ENCODE data around the gene APC.

GRCh38 chr5:112737463-112738190 lies at the start of gene APC:
- TF ChIP-seq, protein P1, sequence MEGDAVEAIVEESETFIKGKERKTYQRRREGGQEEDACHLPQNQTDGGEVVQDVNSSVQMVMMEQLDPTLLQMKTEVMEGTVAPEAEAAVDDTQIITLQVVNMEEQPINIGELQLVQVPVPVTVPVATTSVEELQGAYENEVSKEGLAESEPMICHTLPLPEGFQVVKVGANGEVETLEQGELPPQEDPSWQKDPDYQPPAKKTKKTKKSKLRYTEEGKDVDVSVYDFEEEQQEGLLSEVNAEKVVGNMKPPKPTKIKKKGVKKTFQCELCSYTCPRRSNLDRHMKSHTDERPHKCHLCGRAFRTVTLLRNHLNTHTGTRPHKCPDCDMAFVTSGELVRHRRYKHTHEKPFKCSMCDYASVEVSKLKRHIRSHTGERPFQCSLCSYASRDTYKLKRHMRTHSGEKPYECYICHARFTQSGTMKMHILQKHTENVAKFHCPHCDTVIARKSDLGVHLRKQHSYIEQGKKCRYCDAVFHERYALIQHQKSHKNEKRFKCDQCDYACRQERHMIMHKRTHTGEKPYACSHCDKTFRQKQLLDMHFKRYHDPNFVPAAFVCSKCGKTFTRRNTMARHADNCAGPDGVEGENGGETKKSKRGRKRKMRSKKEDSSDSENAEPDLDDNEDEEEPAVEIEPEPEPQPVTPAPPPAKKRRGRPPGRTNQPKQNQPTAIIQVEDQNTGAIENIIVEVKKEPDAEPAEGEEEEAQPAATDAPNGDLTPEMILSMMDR (IDR thresholded peaks at IDR 0.05): peak in 1 of 3 experiments; percentile 16
- TF ChIP-seq POLR2A (IDR thresholded peaks at IDR 0.05): no peak

All from testis (tissue), 2 donors.